Loucy (cell line): ENCODE measurements around the gene EXOC7.

ENCODE experiments used
- H2AFZ ChIP-seq: fragments of 200-600 bp; sonication (generic); 2 replicates; pipeline ENCODE4 v1.6.0; 2016; ENCODE audit warnings: antibody characterized with exemption, mild to moderate bottlenecking, low read length, moderate library complexity
- H3F3A ChIP-seq: fragments of 200-600 bp; 2 replicates; pipeline ENCODE4 v1.6.0; 2016; ENCODE audit warnings: antibody characterized with exemption, low read depth, mild to moderate bottlenecking
- H3K27me3 ChIP-seq: fragments of 200-600 bp; sonication (generic); 2 replicates; pipeline ENCODE4 v1.6.1; 2014; ENCODE audit warnings: low read length, mild to moderate bottlenecking; ENCODE audit not compliant: insufficient read depth, poor library complexity, severe bottlenecking
- H3K36me3 ChIP-seq: fragments of 200-600 bp; sonication (generic); 2 replicates; pipeline ENCODE4 v1.6.1; 2016; ENCODE audit warnings: low read length; ENCODE audit not compliant: insufficient read depth
- H3K4me1 ChIP-seq: fragments of 200-600 bp; sonication (generic); 2 replicates; pipeline ENCODE4 v1.5.1; 2014; ENCODE audit warnings: low read length, mild to moderate bottlenecking; ENCODE audit not compliant: insufficient read depth, poor library complexity, severe bottlenecking
- H3K4me2 ChIP-seq: fragments of 200-600 bp; sonication (generic); 2 replicates; pipeline ENCODE4 v1.6.0; 2014; ENCODE audit warnings: antibody characterized with exemption, low read length, low read depth, mild to moderate bottlenecking; ENCODE audit not compliant: poor library complexity, severe bottlenecking
- H3K4me3 ChIP-seq: fragments of 200-600 bp; sonication (generic); 2 replicates; pipeline ENCODE4 v1.5.1; 2014; ENCODE audit warnings: low read length, mild to moderate bottlenecking, mixed read lengths; ENCODE audit not compliant: poor library complexity, severe bottlenecking
- H3K79me2 ChIP-seq: fragments of 200-600 bp; sonication (generic); 2 replicates; pipeline ENCODE4 v1.6.1; 2014; ENCODE audit warnings: low read length; ENCODE audit not compliant: insufficient read depth
- H3K9ac ChIP-seq: fragments of 200-600 bp; sonication (generic); 2 replicates; pipeline ENCODE4 v1.6.0; 2014; ENCODE audit warnings: mild to moderate bottlenecking, low read depth, low read length, moderate library complexity; ENCODE audit not compliant: poor library complexity, severe bottlenecking
- H3K9me2 ChIP-seq: fragments of 200-600 bp; sonication (generic); replicated peaks from 2 replicates; pipeline ENCODE4 v1.6.1; 2016; ENCODE audit warnings: low read depth, low read length, mixed read lengths
- H3K9me3 ChIP-seq: fragments of 200-600 bp; sonication (generic); 2 replicates; pipeline ENCODE4 v1.6.1; 2014; ENCODE audit warnings: mild to moderate bottlenecking, antibody characterized with exemption, low read length, low read depth; ENCODE audit not compliant: insufficient read depth
- H4K20me1 ChIP-seq: fragments of 200-600 bp; sonication (generic); 2 replicates; pipeline ENCODE4 v1.6.0; 2014; ENCODE audit warnings: antibody characterized with exemption, low read length, mild to moderate bottlenecking; ENCODE audit not compliant: insufficient read depth, poor library complexity, severe bottlenecking
- CTCF ChIP-seq: fragments of 200-600 bp; sonication (generic); conservative IDR thresholded peaks from 2 replicates; pipeline ENCODE4 v1.5.1; 2014; ENCODE audit warnings: mild to moderate bottlenecking, antibody characterized with exemption, low read length
- EZH2phosphoT487 ChIP-seq: fragments of 200-600 bp; IDR thresholded peaks from 2 replicates; pipeline ENCODE4 v1.6.1; 2018; ENCODE audit warnings: antibody characterized with exemption, mild to moderate bottlenecking, moderate library complexity, borderline replicate concordance

Gene EXOC7

GRCh38 chr17:76137001-76137350 is 33.4 kb upstream of the EXOC7 start:
- TF ChIP-seq CTCF (no peak), EZH2phosphoT487 (no peak)
- no peaks in the 10 kb centered on the region for H3K9me3 ChIP-seq
- no peak overlapping the region for H2AFZ ChIP-seq
- H3K4me2 ChIP-seq = no peak overlapping the region
- no peaks in the 10 kb centered on the region for H3F3A ChIP-seq
- H3K9ac ChIP-seq = no peak overlapping the region
- H4K20me1 ChIP-seq = no peaks in the 10 kb centered on the region
- no peak overlapping the region for H3K4me3 ChIP-seq
- H3K4me1 ChIP-seq = peaks cover 8% of the 10 kb centered on the region
- H3K36me3 ChIP-seq = no peaks in the 10 kb centered on the region
- no peaks in the 10 kb centered on the region for H3K79me2 ChIP-seq
- no peaks in the 10 kb centered on the region for H3K9me2 ChIP-seq
- no peaks in the 10 kb centered on the region for H3K27me3 ChIP-seq

GRCh38 chr17:76136276-76137000 is 32.9 kb upstream of the EXOC7 start:
- Histone ChIP-seq H3K9me3 (no peaks in the 10 kb centered on the region), H3K4me2 (no peak overlapping the region), H3K36me3 (no peaks in the 10 kb centered on the region), H3K27me3 (no peaks in the 10 kb centered on the region), H2AFZ (no peak overlapping the region), H3K9me2 (no peaks in the 10 kb centered on the region), H3K4me1 (peaks cover 3% of the 10 kb centered on the region), H3K79me2 (no peaks in the 10 kb centered on the region), H3K4me3 (no peak overlapping the region), H3F3A (no peaks in the 10 kb centered on the region), H4K20me1 (no peaks in the 10 kb centered on the region), H3K9ac (no peak overlapping the region)
- TF ChIP-seq CTCF = no peak
- no peak for TF ChIP-seq EZH2phosphoT487

- H3K27me3 ChIP-seq = no peaks in the 10 kb centered on the region
- H3K36me3 ChIP-seq = no peaks in the 10 kb centered on the region
- H3K4me3 ChIP-seq = no peak overlapping the region
- no peaks in the 10 kb centered on the region for H3K9me2 ChIP-seq
- no peaks in the 10 kb centered on the region for H3K4me1 ChIP-seq
- H4K20me1 ChIP-seq = no peaks in the 10 kb centered on the region
- TF ChIP-seq EZH2phosphoT487 (no peak), CTCF (no peak)
- H2AFZ ChIP-seq = no peak overlapping the region
- no peaks in the 10 kb centered on the region for H3K9me3 ChIP-seq
- H3K79me2 ChIP-seq = no peaks in the 10 kb centered on the region
- no peak overlapping the region for H3K9ac ChIP-seq
- no peak overlapping the region for H3K4me2 ChIP-seq
- no peaks in the 10 kb centered on the region for H3F3A ChIP-seq
Observed at GRCh38 chr17:76135810-76136188, 32.2 kb upstream of the EXOC7 start.
